HEK293 (cell line): ENCODE data around the gene DMAC1.

Experiments
- ATF2 ChIP-seq: fragments of 450-650 bp; formaldehyde crosslinking; IDR thresholded peaks from 2 replicates; pipeline ENCODE4 v1.5.1; 2016; ENCODE audit warnings: missing biosample characterization, missing genetic modification characterization, low read depth
- EGR2 ChIP-seq: fragments of 450-650 bp; formaldehyde crosslinking; IDR thresholded peaks from 2 replicates; pipeline ENCODE4 v1.5.1; 2016; ENCODE audit warnings: low read depth, missing biosample characterization, missing genetic modification characterization
- FEZF1 ChIP-seq: fragments of 450-650 bp; formaldehyde crosslinking; IDR thresholded peaks from 2 replicates; pipeline ENCODE4 v1.5.1; 2016; ENCODE audit warnings: missing biosample characterization, missing genetic modification characterization
- KLF10 ChIP-seq: fragments of 450-650 bp; IDR thresholded peaks from 2 replicates; pipeline ENCODE4 v1.5.1; 2018; ENCODE audit warnings: missing biosample characterization, mild to moderate bottlenecking, missing genetic modification characterization
- KLF7 ChIP-seq: fragments of 450-650 bp; formaldehyde crosslinking; IDR thresholded peaks from 2 replicates; pipeline ENCODE4 v1.5.1; 2016; ENCODE audit warnings: missing biosample characterization, missing genetic modification characterization, borderline replicate concordance
- PRDM6 ChIP-seq: fragments of 450-650 bp; formaldehyde crosslinking; IDR thresholded peaks from 2 replicates; pipeline ENCODE4 v1.5.1; 2017; ENCODE audit warnings: missing biosample characterization, missing genetic modification characterization
- RBAK ChIP-seq: fragments of 450-650 bp; formaldehyde crosslinking; IDR thresholded peaks from 2 replicates; pipeline ENCODE4 v1.5.1; 2016; ENCODE audit warnings: missing biosample characterization, missing genetic modification characterization
- SALL2 ChIP-seq: fragments of 450-650 bp; formaldehyde crosslinking; IDR thresholded peaks from 2 replicates; pipeline ENCODE4 v1.5.0; 2017; ENCODE audit warnings: missing biosample characterization, mild to moderate bottlenecking, missing genetic modification characterization, borderline replicate concordance
- SP2 ChIP-seq: fragments of 450-650 bp; formaldehyde crosslinking; IDR thresholded peaks from 2 replicates; pipeline ENCODE4 v1.5.1; 2016; ENCODE audit warnings: missing biosample characterization, missing genetic modification characterization
- ZBTB1 ChIP-seq: fragments of 450-650 bp; formaldehyde crosslinking; IDR thresholded peaks from 2 replicates; pipeline ENCODE4 v1.5.1; 2016; ENCODE audit warnings: missing biosample characterization, missing genetic modification characterization
- ZBTB44 ChIP-seq: fragments of 450-650 bp; IDR thresholded peaks from 2 replicates; pipeline ENCODE4 v1.5.1; 2018; ENCODE audit warnings: missing biosample characterization, mild to moderate bottlenecking, missing genetic modification characterization
- ZFP41 ChIP-seq: fragments of 450-650 bp; formaldehyde crosslinking; IDR thresholded peaks from 2 replicates; pipeline ENCODE4 v1.5.1; 2016; ENCODE audit warnings: missing biosample characterization, missing genetic modification characterization, borderline replicate concordance
- ZNF138 ChIP-seq: fragments of 450-650 bp; formaldehyde crosslinking; IDR thresholded peaks from 2 replicates; pipeline ENCODE4 v1.5.1; 2016; ENCODE audit warnings: missing biosample characterization, missing genetic modification characterization, borderline replicate concordance
- ZNF174 ChIP-seq: fragments of 450-650 bp; formaldehyde crosslinking; IDR thresholded peaks from 2 replicates; pipeline ENCODE4 v1.5.0; 2017; ENCODE audit warnings: missing biosample characterization, mild to moderate bottlenecking, missing genetic modification characterization
- ZNF175 ChIP-seq: fragments of 450-650 bp; formaldehyde crosslinking; IDR thresholded peaks from 2 replicates; pipeline ENCODE4 v1.5.1; 2016; ENCODE audit warnings: missing biosample characterization, missing genetic modification characterization
- ZNF354C ChIP-seq: fragments of 450-650 bp; formaldehyde crosslinking; IDR thresholded peaks from 2 replicates; pipeline ENCODE4 v1.5.1; 2016; ENCODE audit warnings: missing biosample characterization, missing genetic modification characterization, low read depth, borderline replicate concordance
- ZNF394 ChIP-seq: fragments of 450-650 bp; formaldehyde crosslinking; IDR thresholded peaks from 2 replicates; pipeline ENCODE4 v1.5.1; 2016; ENCODE audit warnings: missing biosample characterization, missing genetic modification characterization, mild to moderate bottlenecking, moderate library complexity, borderline replicate concordance
- ZNF404 ChIP-seq: fragments of 450-650 bp; formaldehyde crosslinking; IDR thresholded peaks from 2 replicates; pipeline ENCODE4 v1.5.1; 2017; ENCODE audit warnings: missing biosample characterization, missing genetic modification characterization
- ZNF423 ChIP-seq: fragments of 450-650 bp; formaldehyde crosslinking; IDR thresholded peaks from 2 replicates; pipeline ENCODE4 v1.5.1; 2016; ENCODE audit warnings: missing biosample characterization, missing genetic modification characterization
- ZNF529 ChIP-seq: fragments of 450-650 bp; formaldehyde crosslinking; IDR thresholded peaks from 2 replicates; pipeline ENCODE4 v1.5.1; 2017; ENCODE audit warnings: missing genetic modification characterization, missing biosample characterization; ENCODE audit not compliant: insufficient replicate concordance
- ZNF555 ChIP-seq: fragments of 450-650 bp; formaldehyde crosslinking; conservative IDR thresholded peaks from 2 replicates; pipeline ENCODE4 v1.5.1; 2017; ENCODE audit warnings: missing biosample characterization, mild to moderate bottlenecking, missing genetic modification characterization, inconsistent platforms
- ZNF558 ChIP-seq: fragments of 450-650 bp; formaldehyde crosslinking; IDR thresholded peaks from 2 replicates; pipeline ENCODE4 v1.5.1; 2016; ENCODE audit warnings: missing biosample characterization, missing genetic modification characterization
- ZNF600 ChIP-seq: fragments of 450-650 bp; formaldehyde crosslinking; IDR thresholded peaks from 2 replicates; pipeline ENCODE4 v1.5.1; 2016; ENCODE audit warnings: missing biosample characterization, missing genetic modification characterization
- ZNF623 ChIP-seq: fragments of 450-650 bp; formaldehyde crosslinking; IDR thresholded peaks from 2 replicates; pipeline ENCODE4 v1.5.1; 2016; ENCODE audit warnings: missing biosample characterization, missing genetic modification characterization
- ZNF624 ChIP-seq: fragments of 450-650 bp; formaldehyde crosslinking; IDR thresholded peaks from 2 replicates; pipeline ENCODE4 v1.5.1; 2017; ENCODE audit warnings: missing biosample characterization, missing genetic modification characterization
- ZNF626 ChIP-seq: fragments of 450-650 bp; sonication (Bioruptor Pico); formaldehyde crosslinking; IDR thresholded peaks from 2 replicates; pipeline ENCODE4 v1.5.1; 2018; ENCODE audit warnings: missing biosample characterization, missing genetic modification characterization, inconsistent platforms
- ZNF843 ChIP-seq: fragments of 450-650 bp; formaldehyde crosslinking; IDR thresholded peaks from 2 replicates; pipeline ENCODE4 v1.5.1; 2016; ENCODE audit warnings: missing biosample characterization, missing genetic modification characterization
- TF ChIP-seq, protein P1 (sequence below): fragments of 450-650 bp; formaldehyde crosslinking; IDR thresholded peaks from 2 replicates; pipeline ENCODE4 v1.5.1; 2016; ENCODE audit warnings: missing biosample characterization, missing genetic modification characterization
- TF ChIP-seq, protein P2 (sequence below): fragments of 450-650 bp; formaldehyde crosslinking; conservative IDR thresholded peaks from 2 replicates; pipeline ENCODE4 v1.5.1; 2016; ENCODE audit warnings: low read depth, missing biosample characterization, missing genetic modification characterization
- TF ChIP-seq, protein P3 (sequence below): fragments of 450-650 bp; formaldehyde crosslinking; IDR thresholded peaks from 2 replicates; pipeline ENCODE4 v1.5.1; 2016; ENCODE audit warnings: missing biosample characterization, missing genetic modification characterization

DMAC1 gene

GRCh38 chr9:7799234-7799943 lies at the start of gene DMAC1 (continued):
- TF ChIP-seq PRDM6 (tag by site-specific recombination), result no peak
- TF ChIP-seq ATF2 (tag by site-specific recombination), result no peak
- no peak for TF ChIP-seq ZNF843 (tag by site-specific recombination)
- TF ChIP-seq ZNF423 (tag by site-specific recombination), result no peak
- no peak for TF ChIP-seq ZFP41 (tag by site-specific recombination)
- TF ChIP-seq SALL2, result no peak
- TF ChIP-seq ZNF354C (tag by site-specific recombination), result no peak
- peak; percentile 72; the same call in 1 of the 2 replicates for TF ChIP-seq ZNF600 (tag by site-specific recombination)
- TF ChIP-seq, protein P1, sequence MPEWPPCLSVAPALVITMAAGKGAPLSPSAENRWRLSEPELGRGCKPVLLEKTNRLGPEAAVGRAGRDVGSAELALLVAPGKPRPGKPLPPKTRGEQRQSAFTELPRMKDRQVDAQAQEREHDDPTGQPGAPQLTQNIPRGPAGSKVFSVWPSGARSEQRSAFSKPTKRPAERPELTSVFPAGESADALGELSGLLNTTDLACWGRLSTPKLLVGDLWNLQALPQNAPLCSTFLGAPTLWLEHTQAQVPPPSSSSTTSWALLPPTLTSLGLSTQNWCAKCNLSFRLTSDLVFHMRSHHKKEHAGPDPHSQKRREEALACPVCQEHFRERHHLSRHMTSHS, result no peak
- TF ChIP-seq, protein P2, sequence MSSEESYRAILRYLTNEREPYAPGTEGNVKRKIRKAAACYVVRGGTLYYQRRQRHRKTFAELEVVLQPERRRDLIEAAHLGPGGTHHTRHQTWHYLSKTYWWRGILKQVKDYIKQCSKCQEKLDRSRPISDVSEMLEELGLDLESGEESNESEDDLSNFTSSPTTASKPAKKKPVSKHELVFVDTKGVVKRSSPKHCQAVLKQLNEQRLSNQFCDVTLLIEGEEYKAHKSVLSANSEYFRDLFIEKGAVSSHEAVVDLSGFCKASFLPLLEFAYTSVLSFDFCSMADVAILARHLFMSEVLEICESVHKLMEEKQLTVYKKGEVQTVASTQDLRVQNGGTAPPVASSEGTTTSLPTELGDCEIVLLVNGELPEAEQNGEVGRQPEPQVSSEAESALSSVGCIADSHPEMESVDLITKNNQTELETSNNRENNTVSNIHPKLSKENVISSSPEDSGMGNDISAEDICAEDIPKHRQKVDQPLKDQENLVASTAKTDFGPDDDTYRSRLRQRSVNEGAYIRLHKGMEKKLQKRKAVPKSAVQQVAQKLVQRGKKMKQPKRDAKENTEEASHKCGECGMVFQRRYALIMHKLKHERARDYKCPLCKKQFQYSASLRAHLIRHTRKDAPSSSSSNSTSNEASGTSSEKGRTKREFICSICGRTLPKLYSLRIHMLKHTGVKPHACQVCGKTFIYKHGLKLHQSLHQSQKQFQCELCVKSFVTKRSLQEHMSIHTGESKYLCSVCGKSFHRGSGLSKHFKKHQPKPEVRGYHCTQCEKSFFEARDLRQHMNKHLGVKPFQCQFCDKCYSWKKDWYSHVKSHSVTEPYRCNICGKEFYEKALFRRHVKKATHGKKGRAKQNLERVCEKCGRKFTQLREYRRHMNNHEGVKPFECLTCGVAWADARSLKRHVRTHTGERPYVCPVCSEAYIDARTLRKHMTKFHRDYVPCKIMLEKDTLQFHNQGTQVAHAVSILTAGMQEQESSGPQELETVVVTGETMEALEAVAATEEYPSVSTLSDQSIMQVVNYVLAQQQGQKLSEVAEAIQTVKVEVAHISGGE (tag by site-specific recombination), result peak; percentile 94
- TF ChIP-seq RBAK (tag by site-specific recombination), result no peak
- no peak for TF ChIP-seq ZNF404 (tag by site-specific recombination)
- TF ChIP-seq EGR2 (tag by site-specific recombination), result peak; percentile 61; the same call in 1 of the 2 replicates
- no peak for TF ChIP-seq ZNF175 (tag by site-specific recombination)
- no peak for TF ChIP-seq ZNF626
- TF ChIP-seq ZBTB44 (tag by site-specific recombination), result no peak
- no peak for TF ChIP-seq ZBTB1 (tag by site-specific recombination)
- no peak for TF ChIP-seq FEZF1 (tag by site-specific recombination)
- no peak for TF ChIP-seq ZNF558
- TF ChIP-seq ZNF624, result no peak
- TF ChIP-seq KLF10 (tag by site-specific recombination), result no peak
- TF ChIP-seq, protein P3, sequence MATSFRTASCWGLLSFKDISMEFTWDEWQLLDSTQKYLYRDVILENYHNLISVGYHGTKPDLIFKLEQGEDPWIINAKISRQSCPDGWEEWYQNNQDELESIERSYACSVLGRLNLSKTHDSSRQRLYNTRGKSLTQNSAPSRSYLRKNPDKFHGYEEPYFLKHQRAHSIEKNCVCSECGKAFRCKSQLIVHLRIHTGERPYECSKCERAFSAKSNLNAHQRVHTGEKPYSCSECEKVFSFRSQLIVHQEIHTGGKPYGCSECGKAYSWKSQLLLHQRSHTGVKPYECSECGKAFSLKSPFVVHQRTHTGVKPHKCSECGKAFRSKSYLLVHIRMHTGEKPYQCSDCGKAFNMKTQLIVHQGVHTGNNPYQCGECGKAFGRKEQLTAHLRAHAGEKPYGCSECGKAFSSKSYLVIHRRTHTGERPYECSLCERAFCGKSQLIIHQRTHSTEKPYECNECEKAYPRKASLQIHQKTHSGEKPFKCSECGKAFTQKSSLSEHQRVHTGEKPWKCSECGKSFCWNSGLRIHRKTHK, result no peak
- no peak for TF ChIP-seq ZNF394 (tag by site-specific recombination)
- TF ChIP-seq KLF7 (tag by site-specific recombination), result no peak
- TF ChIP-seq ZNF623 (tag by site-specific recombination), result no peak
- TF ChIP-seq ZNF174 (tag by site-specific recombination), result no peak
- peak; percentile 8; the same call in 1 of the 2 replicates for TF ChIP-seq SP2 (tag by site-specific recombination)
- TF ChIP-seq ZNF555 (tag by site-specific recombination), result no peak
- TF ChIP-seq ZNF138 (tag by site-specific recombination), result no peak
- no peak for TF ChIP-seq ZNF529
